GM23338 (cell line): ENCODE data around the gene MEX3B. TPM values are rescaled to one million over a fixed set of nuclear protein-coding genes. Genes with fewer than 3 reads are reported as not detected.

ENCODE experiments used
- ATAC-seq: fragments of 200-7000 bp; cut with Tn5 transposase; 3 replicates; pipeline ENCODE4 v1.9.1; 2020
- DNase-seq: peaks from one replicate; pipeline ENCODE4 v3.0.0-alpha.2; 2015; ENCODE audit warnings: low spot score
- H2AFZ ChIP-seq: fragments of 200-600 bp; sonication (generic); 2 replicates; pipeline ENCODE4 v1.8.0; 2016; ENCODE audit warnings: antibody characterized with exemption, mild to moderate bottlenecking, moderate library complexity
- H3F3A ChIP-seq: fragments of 200-600 bp; sonication (generic); replicated peaks from 2 replicates; pipeline ENCODE4 v1.8.0; 2017; ENCODE audit warnings: antibody characterized with exemption, mixed run types, low read depth
- H3K27ac ChIP-seq: fragments of 200-600 bp; sonication (generic); 2 replicates; pipeline ENCODE4 v1.6.1; 2016; ENCODE audit warnings: low read depth
- H3K27me3 ChIP-seq: fragments of 200-600 bp; sonication (generic); 2 replicates; pipeline ENCODE4 v1.8.0; 2016; ENCODE audit warnings: mild to moderate bottlenecking, mixed run types, moderate library complexity; ENCODE audit not compliant: insufficient read depth
- H3K36me3 ChIP-seq: fragments of 200-600 bp; sonication (generic); 2 replicates; pipeline ENCODE4 v1.8.0; 2016; ENCODE audit warnings: mild to moderate bottlenecking; ENCODE audit not compliant: insufficient read depth
- H3K4me1 ChIP-seq: fragments of 200-600 bp; sonication (generic); 2 replicates; pipeline ENCODE4 v1.8.0; 2016; ENCODE audit warnings: mild to moderate bottlenecking, moderate library complexity; ENCODE audit not compliant: insufficient read depth
- H3K4me2 ChIP-seq: fragments of 200-600 bp; sonication (generic); 2 replicates; pipeline ENCODE4 v1.7.1; 2017; ENCODE audit warnings: mixed run types
- H3K4me3 ChIP-seq: fragments of 200-600 bp; sonication (generic); 2 replicates; pipeline ENCODE4 v1.6.1; 2016; ENCODE audit warnings: mixed run types
- H3K79me2 ChIP-seq: fragments of 200-600 bp; sonication (generic); replicated peaks from 2 replicates; pipeline ENCODE4 v1.8.0; 2017; ENCODE audit warnings: mild to moderate bottlenecking; ENCODE audit not compliant: insufficient read depth
- H3K9me2 ChIP-seq: fragments of 200-600 bp; sonication (generic); 2 replicates; pipeline ENCODE4 v1.8.0; 2017; ENCODE audit not compliant: insufficient read depth
- H4K20me1 ChIP-seq: fragments of 200-600 bp; sonication (generic); replicated peaks from 2 replicates; pipeline ENCODE4 v1.8.0; 2017; ENCODE audit warnings: mild to moderate bottlenecking; ENCODE audit not compliant: insufficient read depth
- H3K27ac Mint-ChIP-seq: 2 replicates; pipeline ENCODE4 v1.8.0; 2020; ENCODE audit warnings: inconsistent platforms, mild to moderate bottlenecking, moderate library complexity, mixed read lengths
- H3K27me3 Mint-ChIP-seq: 3 replicates; pipeline ENCODE4 v1.8.0; 2022; ENCODE audit warnings: low read depth, mild to moderate bottlenecking, moderate library complexity, mixed read lengths, inconsistent platforms; ENCODE audit not compliant: insufficient read depth, poor library complexity
- H3K36me3 Mint-ChIP-seq: 3 replicates; pipeline ENCODE4 v1.8.0; 2021; ENCODE audit warnings: low read depth, mild to moderate bottlenecking, inconsistent platforms, moderate library complexity, mixed read lengths
- H3K4me1 Mint-ChIP-seq: 3 replicates; pipeline ENCODE4 v1.8.0; 2020; ENCODE audit warnings: mild to moderate bottlenecking, inconsistent platforms, mixed read lengths
- H3K4me3 Mint-ChIP-seq: 3 replicates; pipeline ENCODE4 v1.8.0; 2021; ENCODE audit warnings: moderate library complexity, mild to moderate bottlenecking, inconsistent platforms, mixed read lengths
- H3K9me3 Mint-ChIP-seq: 3 replicates; pipeline ENCODE4 v1.8.0; 2020; ENCODE audit warnings: moderate library complexity, mild to moderate bottlenecking, inconsistent platforms, mixed read lengths
- CREB1 ChIP-seq: fragments of 250-450 bp; sonication (Bioruptor Pico); IDR thresholded peaks from 2 replicates; pipeline ENCODE4 v1.5.0; 2020; ENCODE audit warnings: low read depth, mild to moderate bottlenecking, moderate library complexity
- EZH2 ChIP-seq: fragments of 200-600 bp; sonication (generic); IDR thresholded peaks from one replicate; pipeline ENCODE4 v1.8.0; 2017; ENCODE audit warnings: antibody characterized with exemption, mild to moderate bottlenecking, low read depth; ENCODE audit not compliant: unreplicated experiment
- EZH2phosphoT487 ChIP-seq: fragments of 200-600 bp; sonication (generic); IDR thresholded peaks from one replicate; pipeline ENCODE4 v1.8.1; 2018; ENCODE audit warnings: antibody characterized with exemption; ENCODE audit not compliant: unreplicated experiment
- JUNB ChIP-seq: IDR thresholded peaks from one replicate; pipeline ENCODE4 v1.6.1; 2016; ENCODE audit warnings: antibody characterized with exemption; ENCODE audit not compliant: unreplicated experiment
- NANOG ChIP-seq: IDR thresholded peaks from 2 replicates; pipeline ENCODE4 v1.6.1; 2016; ENCODE audit warnings: antibody characterized with exemption, borderline replicate concordance
- POLR2AphosphoS5 ChIP-seq: IDR thresholded peaks from 2 replicates; pipeline ENCODE4 v1.6.1; 2016; ENCODE audit warnings: antibody characterized with exemption, low read depth
- STAT1 ChIP-seq: IDR thresholded peaks from one replicate; pipeline ENCODE4 v1.6.1; 2016; ENCODE audit warnings: antibody characterized with exemption; ENCODE audit not compliant: unreplicated experiment
- ZNF114 ChIP-seq: fragments of 250-450 bp; sonication (Bioruptor Pico); IDR thresholded peaks from 2 replicates; pipeline ENCODE4 v1.5.0; 2020; ENCODE audit warnings: mild to moderate bottlenecking, moderate library complexity
- ZNF331 ChIP-seq: fragments of 250-450 bp; sonication (Bioruptor Pico); IDR thresholded peaks from 2 replicates; pipeline ENCODE4 v1.5.0; 2020; ENCODE audit warnings: low read depth, mild to moderate bottlenecking, moderate library complexity
- polyA plus RNA-seq: library from polyadenylated mRNA; unstranded; fragments of >200 nt; fragmentation: Nextera tagmentation; extraction: Ambion mirVana; gene quantifications from 2 replicates; pipeline ENCODE4 v1.2.1, GENCODE V29; 2016
- total RNA-seq: library from RNA; depleted of rRNA; stranded (reverse); fragments of >200 nt; shearing (Covaris generic); gene quantifications from 2 replicates; pipeline ENCODE4 v1.2.3, GENCODE V29; 2014
- TF ChIP-seq, protein P1 (sequence below): IDR thresholded peaks from 2 replicates; pipeline ENCODE4 v1.6.1; 2016; ENCODE audit warnings: antibody characterized with exemption
- TF ChIP-seq, protein P2 (sequence below): fragments of 250-450 bp; sonication (Bioruptor Pico); IDR thresholded peaks from 2 replicates; pipeline ENCODE4 v1.5.0; 2020; ENCODE audit warnings: mild to moderate bottlenecking, moderate library complexity
- TF ChIP-seq, protein P3 (sequence below), 2 experiments: fragments of 200-600 bp in 1 of 2; sonication (generic) in 1 of 2; conservative IDR thresholded peaks; 2 replicates each; pipeline versions ENCODE4 v1.5.1 to v1.6.1; 2016 to 2017; ENCODE audit warnings: antibody characterized with exemption in 2 of 2, low read depth in 2 of 2, mild to moderate bottlenecking in 2 of 2, moderate library complexity in 1 of 2
- TF ChIP-seq, protein P4 (sequence below): IDR thresholded peaks from one replicate; pipeline ENCODE4 v1.6.1; 2018; ENCODE audit warnings: antibody characterized with exemption; ENCODE audit not compliant: unreplicated experiment

The MEX3B gene
- total and polyA plus RNA-seq, 2 experiments from 2014 or later, result 5.3 to 15.7 TPM

DNA sequence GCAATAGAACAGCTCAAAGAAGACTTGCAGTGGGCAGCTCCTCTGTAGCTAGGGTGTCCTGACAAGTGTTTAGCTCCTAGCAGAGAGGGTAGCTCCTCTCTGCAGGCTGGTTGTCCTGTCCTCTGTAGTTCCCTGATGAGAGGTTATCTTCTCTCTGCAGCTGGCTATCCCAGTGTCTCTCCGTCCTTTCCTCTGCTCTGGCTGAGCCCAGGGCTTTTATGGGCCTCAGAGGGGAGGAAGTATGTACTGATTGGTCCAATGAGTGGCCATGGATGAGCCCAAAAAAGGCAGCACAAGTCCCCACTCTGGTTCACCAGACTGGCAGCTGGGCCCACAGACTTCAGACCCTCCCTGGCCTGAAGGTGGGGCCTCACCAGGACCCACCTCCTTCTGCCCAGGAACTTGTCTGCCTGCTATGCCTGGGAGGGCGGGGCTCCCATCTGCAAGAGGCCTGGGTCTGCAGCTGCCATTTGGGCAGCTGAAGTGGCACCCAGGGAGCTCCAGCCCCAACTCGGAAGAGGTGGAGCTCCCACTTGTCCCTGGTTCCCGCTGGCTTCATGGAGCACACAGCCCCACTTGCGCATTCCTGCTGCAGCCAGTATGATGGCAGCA, 27.2 kb upstream of the MEX3B start:
- Histone ChIP-seq H3F3A (no peaks in the 10 kb centered on the region), H3K27ac (no peak overlapping the region), H3K4me1 (no peaks in the 10 kb centered on the region), H3K4me3 (no peak overlapping the region), H3K27me3 (no peaks in the 10 kb centered on the region), H3K79me2 (no peaks in the 10 kb centered on the region), H3K36me3 (no peaks in the 10 kb centered on the region), H4K20me1 (no peaks in the 10 kb centered on the region), H2AFZ (no peak overlapping the region), H3K9me2 (no peaks in the 10 kb centered on the region), H3K4me2 (no peak overlapping the region)
- TF ChIP-seq, protein P1, sequence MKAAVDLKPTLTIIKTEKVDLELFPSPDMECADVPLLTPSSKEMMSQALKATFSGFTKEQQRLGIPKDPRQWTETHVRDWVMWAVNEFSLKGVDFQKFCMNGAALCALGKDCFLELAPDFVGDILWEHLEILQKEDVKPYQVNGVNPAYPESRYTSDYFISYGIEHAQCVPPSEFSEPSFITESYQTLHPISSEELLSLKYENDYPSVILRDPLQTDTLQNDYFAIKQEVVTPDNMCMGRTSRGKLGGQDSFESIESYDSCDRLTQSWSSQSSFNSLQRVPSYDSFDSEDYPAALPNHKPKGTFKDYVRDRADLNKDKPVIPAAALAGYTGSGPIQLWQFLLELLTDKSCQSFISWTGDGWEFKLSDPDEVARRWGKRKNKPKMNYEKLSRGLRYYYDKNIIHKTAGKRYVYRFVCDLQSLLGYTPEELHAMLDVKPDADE, result no peak
- TF ChIP-seq POLR2AphosphoS5 (no peak), EZH2phosphoT487 (no peak), ZNF331 (no peak), JUNB (no peak), EZH2 (no peak), CREB1 (no peak), NANOG (no peak), STAT1 (no peak), ZNF114 (CRISPR knock-in tag) (no peak)
- TF ChIP-seq, protein P2, sequence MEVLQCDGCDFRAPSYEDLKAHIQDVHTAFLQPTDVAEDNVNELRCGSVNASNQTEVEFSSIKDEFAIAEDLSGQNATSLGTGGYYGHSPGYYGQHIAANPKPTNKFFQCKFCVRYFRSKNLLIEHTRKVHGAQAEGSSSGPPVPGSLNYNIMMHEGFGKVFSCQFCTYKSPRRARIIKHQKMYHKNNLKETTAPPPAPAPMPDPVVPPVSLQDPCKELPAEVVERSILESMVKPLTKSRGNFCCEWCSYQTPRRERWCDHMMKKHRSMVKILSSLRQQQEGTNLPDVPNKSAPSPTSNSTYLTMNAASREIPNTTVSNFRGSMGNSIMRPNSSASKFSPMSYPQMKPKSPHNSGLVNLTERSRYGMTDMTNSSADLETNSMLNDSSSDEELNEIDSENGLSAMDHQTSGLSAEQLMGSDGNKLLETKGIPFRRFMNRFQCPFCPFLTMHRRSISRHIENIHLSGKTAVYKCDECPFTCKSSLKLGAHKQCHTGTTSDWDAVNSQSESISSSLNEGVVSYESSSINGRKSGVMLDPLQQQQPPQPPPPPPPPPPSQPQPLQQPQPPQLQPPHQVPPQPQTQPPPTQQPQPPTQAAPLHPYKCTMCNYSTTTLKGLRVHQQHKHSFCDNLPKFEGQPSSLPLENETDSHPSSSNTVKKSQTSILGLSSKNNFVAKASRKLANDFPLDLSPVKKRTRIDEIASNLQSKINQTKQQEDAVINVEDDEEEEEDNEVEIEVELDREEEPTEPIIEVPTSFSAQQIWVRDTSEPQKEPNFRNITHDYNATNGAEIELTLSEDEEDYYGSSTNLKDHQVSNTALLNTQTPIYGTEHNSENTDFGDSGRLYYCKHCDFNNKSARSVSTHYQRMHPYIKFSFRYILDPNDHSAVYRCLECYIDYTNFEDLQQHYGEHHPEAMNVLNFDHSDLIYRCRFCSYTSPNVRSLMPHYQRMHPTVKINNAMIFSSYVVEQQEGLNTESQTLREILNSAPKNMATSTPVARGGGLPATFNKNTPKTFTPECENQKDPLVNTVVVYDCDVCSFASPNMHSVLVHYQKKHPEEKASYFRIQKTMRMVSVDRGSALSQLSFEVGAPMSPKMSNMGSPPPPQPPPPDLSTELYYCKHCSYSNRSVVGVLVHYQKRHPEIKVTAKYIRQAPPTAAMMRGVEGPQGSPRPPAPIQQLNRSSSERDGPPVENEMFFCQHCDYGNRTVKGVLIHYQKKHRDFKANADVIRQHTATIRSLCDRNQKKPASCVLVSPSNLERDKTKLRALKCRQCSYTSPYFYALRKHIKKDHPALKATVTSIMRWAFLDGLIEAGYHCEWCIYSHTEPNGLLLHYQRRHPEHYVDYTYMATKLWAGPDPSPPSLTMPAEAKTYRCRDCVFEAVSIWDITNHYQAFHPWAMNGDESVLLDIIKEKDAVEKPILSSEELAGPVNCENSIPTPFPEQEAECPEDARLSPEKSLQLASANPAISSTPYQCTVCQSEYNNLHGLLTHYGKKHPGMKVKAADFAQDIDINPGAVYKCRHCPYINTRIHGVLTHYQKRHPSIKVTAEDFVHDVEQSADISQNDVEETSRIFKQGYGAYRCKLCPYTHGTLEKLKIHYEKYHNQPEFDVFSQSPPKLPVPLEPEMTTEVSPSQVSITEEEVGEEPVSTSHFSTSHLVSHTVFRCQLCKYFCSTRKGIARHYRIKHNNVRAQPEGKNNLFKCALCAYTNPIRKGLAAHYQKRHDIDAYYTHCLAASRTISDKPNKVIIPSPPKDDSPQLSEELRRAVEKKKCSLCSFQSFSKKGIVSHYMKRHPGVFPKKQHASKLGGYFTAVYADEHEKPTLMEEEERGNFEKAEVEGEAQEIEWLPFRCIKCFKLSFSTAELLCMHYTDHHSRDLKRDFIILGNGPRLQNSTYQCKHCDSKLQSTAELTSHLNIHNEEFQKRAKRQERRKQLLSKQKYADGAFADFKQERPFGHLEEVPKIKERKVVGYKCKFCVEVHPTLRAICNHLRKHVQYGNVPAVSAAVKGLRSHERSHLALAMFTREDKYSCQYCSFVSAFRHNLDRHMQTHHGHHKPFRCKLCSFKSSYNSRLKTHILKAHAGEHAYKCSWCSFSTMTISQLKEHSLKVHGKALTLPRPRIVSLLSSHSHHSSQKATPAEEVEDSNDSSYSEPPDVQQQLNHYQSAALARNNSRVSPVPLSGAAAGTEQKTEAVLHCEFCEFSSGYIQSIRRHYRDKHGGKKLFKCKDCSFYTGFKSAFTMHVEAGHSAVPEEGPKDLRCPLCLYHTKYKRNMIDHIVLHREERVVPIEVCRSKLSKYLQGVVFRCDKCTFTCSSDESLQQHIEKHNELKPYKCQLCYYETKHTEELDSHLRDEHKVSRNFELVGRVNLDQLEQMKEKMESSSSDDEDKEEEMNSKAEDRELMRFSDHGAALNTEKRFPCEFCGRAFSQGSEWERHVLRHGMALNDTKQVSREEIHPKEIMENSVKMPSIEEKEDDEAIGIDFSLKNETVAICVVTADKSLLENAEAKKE (CRISPR knock-in tag), result no peak
- TF ChIP-seq, protein P3, sequence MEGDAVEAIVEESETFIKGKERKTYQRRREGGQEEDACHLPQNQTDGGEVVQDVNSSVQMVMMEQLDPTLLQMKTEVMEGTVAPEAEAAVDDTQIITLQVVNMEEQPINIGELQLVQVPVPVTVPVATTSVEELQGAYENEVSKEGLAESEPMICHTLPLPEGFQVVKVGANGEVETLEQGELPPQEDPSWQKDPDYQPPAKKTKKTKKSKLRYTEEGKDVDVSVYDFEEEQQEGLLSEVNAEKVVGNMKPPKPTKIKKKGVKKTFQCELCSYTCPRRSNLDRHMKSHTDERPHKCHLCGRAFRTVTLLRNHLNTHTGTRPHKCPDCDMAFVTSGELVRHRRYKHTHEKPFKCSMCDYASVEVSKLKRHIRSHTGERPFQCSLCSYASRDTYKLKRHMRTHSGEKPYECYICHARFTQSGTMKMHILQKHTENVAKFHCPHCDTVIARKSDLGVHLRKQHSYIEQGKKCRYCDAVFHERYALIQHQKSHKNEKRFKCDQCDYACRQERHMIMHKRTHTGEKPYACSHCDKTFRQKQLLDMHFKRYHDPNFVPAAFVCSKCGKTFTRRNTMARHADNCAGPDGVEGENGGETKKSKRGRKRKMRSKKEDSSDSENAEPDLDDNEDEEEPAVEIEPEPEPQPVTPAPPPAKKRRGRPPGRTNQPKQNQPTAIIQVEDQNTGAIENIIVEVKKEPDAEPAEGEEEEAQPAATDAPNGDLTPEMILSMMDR (conservative IDR thresholded peaks at IDR 0.05; ENCODE audit: low read depth in 2 of 2), result no peak
- TF ChIP-seq, protein P4, sequence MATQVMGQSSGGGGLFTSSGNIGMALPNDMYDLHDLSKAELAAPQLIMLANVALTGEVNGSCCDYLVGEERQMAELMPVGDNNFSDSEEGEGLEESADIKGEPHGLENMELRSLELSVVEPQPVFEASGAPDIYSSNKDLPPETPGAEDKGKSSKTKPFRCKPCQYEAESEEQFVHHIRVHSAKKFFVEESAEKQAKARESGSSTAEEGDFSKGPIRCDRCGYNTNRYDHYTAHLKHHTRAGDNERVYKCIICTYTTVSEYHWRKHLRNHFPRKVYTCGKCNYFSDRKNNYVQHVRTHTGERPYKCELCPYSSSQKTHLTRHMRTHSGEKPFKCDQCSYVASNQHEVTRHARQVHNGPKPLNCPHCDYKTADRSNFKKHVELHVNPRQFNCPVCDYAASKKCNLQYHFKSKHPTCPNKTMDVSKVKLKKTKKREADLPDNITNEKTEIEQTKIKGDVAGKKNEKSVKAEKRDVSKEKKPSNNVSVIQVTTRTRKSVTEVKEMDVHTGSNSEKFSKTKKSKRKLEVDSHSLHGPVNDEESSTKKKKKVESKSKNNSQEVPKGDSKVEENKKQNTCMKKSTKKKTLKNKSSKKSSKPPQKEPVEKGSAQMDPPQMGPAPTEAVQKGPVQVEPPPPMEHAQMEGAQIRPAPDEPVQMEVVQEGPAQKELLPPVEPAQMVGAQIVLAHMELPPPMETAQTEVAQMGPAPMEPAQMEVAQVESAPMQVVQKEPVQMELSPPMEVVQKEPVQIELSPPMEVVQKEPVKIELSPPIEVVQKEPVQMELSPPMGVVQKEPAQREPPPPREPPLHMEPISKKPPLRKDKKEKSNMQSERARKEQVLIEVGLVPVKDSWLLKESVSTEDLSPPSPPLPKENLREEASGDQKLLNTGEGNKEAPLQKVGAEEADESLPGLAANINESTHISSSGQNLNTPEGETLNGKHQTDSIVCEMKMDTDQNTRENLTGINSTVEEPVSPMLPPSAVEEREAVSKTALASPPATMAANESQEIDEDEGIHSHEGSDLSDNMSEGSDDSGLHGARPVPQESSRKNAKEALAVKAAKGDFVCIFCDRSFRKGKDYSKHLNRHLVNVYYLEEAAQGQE, result no peak
- H3K27me3 Mint-ChIP-seq, result no peaks in the 10 kb centered on the region
- no peaks in the 10 kb centered on the region for H3K36me3 Mint-ChIP-seq
- ATAC-seq (no peak; the same call in 2 of the 3 replicates), DNase-seq (no peak)
- no peak overlapping the region for H3K27ac Mint-ChIP-seq
- H3K9me3 Mint-ChIP-seq, result no peaks in the 10 kb centered on the region
- no peaks in the 10 kb centered on the region for H3K4me1 Mint-ChIP-seq
- H3K4me3 Mint-ChIP-seq, result no peak overlapping the region
